Kidney glomerular epithelial cell (primary cell): Measurements from ENCODE around the gene VDAC1.
A peak's percentile ranks its signal among the peaks of the same experiment; 100 is the strongest.
"Not testable (repeated sequence)": the region's sequence is repeated elsewhere in the genome, so short reads cannot be mapped to it uniquely, and the experiment has no call there.

Experiments used
- DNase-seq: peaks from one replicate; lab custom pipeline; 2025; lab: John Stamatoyannopoulos, UW

Gene VDAC1

DNA sequence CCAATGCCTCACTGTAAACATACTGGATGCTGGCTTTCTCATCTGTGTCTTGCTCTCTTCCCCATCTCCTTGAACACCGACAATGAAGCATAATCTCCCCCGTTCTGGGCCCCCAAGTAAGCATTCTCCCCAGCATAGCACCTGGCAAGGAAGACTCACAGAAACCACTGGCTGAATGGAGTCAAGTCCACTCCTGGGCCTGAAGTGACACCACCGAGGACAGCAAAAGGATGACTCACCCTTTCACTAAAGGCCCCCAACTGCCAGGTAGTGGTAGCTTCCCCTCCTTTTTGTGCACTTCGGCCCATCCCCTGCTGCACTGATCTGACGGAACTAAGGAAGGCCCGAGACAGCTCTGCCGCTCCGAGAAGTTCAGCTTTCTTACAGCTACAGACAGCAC lies 9.4 kb downstream of the VDAC1 start:
- no peak for DNase-seq

DNA sequence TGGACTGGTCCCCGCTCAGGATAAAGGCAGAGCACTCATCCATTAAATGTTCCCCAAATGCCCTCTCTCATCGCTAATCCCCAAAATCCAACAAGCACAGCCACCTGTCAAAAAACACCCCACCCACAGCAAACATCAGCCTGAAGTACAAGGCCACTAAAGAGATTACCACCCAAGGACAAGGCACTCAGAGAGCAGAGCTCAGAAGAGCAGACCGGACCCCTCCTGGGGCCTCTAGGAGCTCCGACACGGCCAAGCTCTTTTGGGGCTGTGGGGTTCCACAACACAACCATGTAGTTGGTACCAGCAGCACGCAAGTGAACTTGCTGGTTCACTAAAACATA lies 9.8 kb downstream of the VDAC1 start:
- no peak for DNase-seq

DNA sequence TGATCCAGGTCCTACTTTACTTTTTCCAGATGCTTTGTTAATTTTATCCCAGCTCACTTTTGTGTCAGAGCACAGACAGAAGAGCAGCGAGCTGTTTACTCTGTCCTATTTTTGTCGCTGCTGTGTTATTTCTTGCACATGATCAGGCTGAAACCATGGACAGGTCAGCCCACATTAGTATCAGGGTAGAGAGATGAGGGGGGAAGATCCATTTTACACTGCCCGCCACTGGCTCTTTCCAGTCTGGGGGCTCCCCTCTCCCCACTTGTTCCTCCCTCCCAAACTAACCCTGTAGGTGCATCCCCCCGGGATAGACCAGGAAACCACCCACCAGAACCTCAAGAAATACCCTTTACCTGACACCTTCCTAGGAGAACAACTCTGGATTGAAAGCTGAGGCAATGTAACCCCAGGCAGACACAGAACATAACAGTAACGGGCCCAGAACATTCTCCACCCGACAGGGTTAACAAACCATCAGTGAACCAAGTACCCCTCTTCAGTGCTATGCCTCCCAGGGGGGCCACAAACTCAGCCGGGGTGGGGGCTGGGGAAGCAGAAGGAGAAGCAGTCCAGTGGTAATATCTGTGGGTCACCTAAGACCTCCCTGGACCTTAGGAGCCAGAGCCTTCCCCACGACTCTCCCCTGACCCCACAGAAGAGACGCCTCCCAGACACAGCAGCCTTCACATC lies 10.3 kb downstream of the VDAC1 start:
- no peak for DNase-seq

DNA sequence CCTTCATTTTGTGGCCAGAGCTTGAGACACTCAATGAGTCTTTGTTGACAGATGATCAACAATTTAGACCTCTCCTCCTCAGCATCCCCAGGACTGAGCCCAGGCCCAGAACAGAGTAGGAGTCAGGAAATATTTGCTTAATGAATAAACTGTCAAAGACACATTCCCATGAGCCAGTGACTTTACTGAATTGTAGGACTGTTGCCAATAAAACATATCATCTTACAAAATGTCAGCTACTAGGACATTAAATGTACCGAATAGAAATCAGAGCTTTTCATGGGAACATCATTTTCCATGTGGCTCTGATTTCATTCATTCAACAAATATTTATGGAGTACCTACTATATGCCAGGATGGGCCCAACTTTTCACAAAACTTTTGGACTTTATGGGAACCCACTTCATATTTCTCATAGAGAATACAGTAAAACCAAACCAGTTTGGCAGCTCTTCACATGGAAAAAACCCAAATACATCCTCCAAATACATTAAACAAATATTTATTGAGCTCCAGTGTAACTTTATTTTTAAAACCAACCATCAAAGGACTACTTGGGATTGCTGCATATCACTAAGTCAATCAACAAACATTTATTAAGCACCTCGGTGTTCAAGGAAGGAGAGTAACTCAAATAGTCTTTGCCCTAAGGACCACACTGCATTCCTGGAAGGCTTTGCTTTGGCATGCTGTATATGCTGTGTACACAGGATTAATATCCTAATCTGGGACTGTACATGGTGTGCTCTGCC lies 11.4 kb downstream of the VDAC1 start:
- peak; percentile 75 for DNase-seq

DNA sequence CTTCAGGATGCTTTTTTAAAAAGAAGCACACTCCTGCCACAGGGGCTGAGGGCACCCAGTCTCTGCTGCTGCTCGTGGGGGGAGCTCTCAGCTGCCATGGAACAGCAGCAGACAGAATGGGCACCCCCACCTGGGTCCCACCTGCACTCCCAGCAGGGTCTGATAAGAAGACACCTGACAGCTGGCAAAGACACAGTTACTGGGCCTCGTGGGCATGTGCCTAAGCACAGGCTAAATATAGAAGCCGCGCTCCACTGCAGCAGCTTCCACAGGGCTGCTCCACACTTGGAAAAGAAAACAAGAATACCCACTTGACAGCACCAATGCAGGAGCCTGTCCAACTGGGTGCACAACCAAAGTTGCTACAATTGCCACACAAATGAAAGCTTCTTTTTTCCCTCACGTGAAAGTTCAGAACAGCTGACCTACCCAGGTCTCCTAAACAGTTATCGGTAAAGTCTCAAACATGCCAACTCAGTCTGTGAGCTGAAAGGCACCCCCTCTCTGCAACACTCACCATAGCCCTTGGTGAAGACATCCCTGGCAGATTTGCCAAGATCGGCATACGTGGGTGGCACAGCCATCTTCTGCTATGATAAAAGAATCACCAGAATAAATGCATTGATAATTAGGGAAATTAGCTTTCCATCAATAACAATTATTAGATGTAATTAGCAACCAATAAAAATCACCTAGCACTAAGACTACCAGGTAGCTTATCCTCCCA lies 12.2 kb downstream of the VDAC1 start:
- DNase-seq, result no peak

DNA sequence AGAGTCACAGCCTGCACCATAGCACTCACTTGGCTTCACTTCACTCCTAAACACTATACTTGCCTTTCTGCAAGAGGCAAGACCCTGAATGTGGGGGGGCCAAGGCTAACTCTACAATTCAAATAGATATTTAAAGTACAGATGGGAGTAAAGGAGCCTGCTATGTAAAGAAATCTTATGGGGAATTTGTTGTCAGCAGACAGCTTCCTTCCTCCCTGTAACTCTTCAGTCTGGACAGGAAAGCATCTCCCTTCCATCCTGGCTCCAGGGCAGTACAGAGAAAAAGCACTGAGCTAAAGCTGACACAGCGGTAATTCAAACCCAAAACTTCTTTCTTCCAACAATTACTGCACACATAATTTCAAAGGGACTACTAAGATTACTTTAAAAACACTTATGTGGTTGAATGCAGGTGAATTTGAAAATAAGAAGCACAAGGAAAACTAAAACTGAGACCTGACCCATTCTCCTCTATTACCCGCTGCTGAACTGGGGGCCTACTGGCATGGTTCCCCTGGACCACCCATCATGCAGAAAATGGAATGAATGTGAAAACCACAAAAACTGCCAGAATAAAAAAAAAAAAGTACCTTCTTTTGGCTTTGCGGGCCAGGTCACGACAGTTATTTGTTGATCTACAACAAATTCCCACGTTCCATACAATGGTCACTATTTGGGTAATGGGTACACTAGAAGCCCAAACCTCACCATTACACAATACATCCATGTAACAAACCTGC lies 13.4 kb downstream of the VDAC1 start:
- no peak for DNase-seq

DNA sequence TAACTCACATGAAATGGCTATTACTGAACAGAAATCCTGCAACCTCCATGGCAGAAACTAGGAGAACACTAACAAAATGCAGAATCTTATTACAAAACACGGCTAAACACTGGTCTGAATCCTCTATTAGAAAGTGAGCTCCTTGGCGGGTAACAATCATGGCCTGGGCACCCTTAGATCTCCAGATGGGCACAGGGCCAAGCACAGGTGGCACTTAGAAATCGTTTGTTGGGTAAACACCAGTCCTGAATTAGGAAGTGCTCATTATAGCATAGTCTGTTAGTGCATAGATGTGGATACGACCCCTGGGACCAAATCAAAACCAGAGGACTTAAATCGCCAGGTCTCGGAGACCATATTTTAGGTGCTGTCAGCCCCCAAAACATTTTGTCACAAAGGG lies 14.4 kb downstream of the VDAC1 start:
- no peak for DNase-seq

DNA sequence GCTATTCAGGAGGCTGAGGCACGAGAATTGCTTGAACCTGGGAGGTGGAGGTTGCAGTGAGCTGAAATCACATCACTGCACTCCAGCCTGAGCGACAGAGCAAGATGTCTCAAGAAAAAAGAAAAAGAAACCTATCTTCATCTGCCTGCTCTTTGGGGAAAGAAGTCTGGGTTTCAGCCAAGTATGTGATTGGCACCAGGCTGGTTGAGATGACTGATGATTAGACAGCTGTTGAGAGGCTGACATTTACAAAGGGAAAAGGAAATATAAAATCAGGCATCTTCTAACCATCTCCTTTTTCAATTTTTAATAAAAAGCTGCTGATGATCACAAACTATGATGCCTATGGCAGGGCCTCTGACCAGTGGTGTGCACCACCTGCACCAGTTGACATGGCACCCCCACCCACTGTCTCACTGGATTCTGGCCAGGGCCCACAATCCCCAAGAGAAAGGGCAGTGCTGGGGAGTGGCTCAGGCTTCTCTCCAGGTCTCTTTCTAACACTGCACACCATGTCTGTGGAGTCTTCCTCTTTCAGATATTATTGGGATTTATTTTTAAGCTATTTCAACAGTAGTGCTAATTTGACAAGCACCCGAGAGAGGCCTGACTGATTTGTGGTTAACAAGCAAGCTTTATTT lies 19.1 kb downstream of the VDAC1 start:
- no peak for DNase-seq

DNA sequence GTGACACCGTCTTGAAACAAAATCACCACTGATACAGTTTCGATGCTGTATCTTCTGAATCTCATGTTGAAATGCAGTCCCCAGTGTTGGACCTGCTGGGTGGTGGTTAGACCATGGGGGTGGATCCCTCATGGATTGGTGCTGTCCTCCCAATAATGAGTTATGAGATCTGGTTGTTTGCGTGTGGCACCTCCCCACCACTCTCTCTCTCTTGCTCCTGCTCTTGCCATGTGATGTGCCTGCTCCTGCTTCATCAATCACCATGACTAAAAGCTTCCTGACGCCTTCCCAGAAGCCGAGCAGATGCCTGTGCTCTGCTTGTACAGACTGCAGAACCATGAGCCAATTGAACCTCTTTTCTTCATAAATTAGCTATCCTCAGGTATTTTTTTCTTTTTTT lies 21.1 kb downstream of the VDAC1 start:
- DNase-seq, result no peak

DNA sequence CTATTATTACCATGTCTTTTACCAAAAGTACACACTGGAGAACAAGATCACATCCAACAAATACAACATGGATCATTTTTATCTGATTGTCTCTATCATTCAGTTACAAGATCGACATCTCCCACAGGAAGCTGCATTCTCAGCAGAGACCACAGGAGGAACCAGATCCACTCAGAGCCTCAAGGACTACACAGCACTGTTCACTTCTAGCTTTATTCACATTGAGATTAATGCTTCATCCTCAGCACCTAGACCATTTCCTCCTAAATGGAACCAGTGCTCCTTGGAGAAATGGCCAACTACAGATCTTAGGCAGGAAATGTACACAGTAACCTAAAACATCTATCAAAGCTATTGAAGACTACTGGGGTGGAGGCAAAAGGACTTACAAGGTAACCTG lies 23.1 kb downstream of the VDAC1 start:
- no peak for DNase-seq

DNA sequence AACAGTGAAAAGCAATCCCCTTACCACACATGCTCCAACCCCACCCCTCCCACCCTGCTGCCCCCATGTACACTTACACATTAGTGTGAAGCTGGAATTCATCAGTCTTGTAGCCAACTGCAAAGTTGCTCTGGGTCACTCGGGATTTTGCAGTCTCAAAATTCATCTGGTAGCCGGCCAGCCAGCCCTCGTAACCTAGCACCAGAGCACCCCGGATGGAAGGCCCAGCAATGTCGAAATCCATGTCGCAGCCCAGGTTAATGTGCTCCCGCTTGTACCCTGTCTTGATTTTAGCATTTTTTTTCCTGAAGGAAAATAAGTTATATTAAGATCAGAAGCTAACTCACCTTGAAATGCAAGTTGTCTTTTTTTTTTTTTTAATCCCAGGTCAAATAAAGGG lies 24.1 kb downstream of the VDAC1 start:
- no peak for DNase-seq

DNA sequence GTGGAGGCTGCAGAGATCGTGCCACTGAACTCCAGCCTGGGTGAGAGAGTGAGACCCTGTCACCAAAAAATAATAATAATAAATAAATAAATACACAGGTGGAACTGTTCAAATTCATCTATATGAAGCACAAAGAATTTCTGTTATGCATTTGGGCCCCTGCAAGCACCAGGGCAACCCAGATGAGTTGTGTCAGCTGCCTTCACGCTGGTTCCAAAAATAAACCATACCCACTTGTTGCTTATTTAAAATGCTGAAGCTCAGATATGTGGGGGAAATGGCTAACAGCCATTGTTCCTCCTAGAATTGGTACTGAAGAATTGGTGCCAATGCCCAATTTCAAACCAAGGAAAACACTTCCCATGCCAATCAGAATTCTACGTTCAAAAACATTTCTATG lies 25.8 kb downstream of the VDAC1 start:
- no peak for DNase-seq

DNA sequence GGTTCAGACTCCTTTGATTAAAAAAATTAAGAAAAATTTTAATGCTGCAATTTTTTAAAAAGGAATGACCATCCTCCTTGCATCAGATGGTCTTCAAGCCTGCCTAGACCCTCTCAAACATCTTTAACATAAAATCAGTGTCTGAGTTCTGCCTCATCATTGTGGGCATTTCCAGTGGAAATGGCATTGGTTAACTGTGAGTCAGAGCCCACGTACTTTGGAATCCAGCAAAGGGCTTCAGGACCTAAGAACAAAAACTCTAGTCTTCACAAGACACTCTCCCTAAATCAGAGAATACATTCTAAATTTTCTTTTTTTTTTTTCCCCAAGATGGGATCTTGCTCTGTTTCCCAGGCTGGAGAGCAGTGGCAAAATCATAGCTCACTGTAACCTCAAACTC lies 26.9 kb downstream of the VDAC1 start:
- peak; percentile 40 for DNase-seq

DNA sequence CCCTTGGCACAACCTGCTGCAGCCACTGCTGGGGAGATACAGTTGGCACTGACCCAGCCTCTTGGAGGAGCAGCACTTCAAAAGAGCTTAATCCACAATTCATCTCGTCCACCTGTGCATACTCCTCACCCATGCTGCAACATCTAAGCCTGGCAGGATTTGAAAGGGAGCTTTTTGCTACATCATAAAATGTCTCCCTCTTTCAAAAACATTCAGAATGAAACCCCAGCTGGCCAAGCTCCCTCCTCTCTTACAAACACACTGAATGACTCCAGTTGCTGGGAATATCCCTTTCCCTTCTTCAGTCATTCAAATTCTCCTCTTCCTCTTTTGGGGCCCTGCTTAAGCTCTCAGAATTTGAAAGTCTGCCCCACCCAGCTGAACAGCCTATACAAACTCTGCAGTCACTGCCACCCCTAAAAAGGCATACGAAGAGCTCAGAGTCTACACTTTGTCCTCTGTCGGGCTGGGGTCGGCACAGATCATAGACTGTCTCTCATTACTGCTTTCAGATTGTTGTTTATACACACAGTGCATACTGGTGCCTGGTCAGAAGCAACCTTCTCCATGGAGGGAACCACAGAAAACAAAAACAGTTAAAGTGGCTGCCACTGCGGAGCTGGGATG lies 27.5 kb downstream of the VDAC1 start:
- DNase-seq, result no peak

DNA sequence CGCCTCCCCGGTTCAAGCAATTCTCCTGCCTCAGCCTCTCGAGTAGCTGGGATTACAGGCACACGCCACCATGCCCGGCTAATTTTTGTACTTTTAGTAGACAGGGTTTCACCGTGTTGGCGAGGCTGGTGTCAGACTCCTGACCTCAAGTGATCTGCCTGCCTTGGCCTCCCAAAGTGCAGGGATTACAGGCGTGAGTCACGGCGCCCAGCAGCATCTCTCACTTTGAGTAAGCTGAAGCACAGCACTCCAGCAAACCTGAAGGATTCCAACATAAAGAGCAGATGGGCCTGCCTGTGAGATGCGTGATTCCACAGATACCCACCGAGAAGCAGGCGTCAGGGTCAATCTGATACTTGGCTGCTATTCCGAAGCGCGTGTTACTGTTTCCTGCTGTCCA lies 29.2 kb downstream of the VDAC1 start:
- not testable (repeated sequence) for DNase-seq

DNA sequence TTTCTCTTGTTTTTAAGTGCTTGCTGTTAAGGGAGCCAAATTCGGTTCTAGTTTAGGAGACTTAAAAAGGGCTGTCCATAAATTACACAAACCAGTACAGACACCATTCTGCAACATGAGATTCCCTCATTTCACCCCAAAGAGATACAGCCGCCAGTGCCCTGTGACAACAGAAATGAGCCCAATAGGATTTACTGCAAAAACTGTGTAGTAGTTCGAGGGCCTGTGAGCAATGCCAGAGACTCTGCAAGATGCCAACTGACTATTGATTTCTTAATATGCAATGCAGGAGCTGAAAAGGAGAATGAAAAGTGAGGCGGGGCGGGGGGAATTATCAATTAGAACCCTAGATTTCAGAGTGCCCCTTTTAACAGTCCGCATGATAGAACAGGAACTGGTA lies 30.6 kb downstream of the VDAC1 start:
- no peak for DNase-seq

DNA sequence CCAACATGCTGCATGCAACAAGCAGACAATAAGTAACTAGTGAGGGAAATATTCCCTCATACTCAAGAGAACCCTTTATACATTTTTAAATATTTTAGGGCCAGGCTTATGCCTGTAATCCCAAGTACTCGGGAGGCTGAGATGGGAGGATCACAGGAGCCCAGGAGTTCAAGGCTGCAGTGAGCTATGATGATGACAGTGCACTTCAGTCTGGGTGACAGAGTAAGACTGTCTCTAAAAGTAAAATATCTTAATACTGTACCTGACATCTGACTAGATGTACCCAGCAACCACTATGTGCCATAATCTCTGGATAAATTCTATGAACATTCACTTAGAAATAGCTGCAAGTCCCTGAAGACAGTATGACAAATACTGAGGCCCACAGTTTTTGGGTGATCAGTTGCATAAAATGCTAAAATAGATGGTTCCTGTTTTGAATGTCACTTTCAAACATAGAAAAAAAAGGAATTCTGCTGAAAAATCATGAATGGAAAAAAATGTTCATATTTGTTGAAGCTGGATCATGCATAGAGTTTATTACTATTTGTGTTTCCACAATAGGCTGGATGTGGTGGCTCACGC lies 34.4 kb downstream of the VDAC1 start:
- no peak for DNase-seq

DNA sequence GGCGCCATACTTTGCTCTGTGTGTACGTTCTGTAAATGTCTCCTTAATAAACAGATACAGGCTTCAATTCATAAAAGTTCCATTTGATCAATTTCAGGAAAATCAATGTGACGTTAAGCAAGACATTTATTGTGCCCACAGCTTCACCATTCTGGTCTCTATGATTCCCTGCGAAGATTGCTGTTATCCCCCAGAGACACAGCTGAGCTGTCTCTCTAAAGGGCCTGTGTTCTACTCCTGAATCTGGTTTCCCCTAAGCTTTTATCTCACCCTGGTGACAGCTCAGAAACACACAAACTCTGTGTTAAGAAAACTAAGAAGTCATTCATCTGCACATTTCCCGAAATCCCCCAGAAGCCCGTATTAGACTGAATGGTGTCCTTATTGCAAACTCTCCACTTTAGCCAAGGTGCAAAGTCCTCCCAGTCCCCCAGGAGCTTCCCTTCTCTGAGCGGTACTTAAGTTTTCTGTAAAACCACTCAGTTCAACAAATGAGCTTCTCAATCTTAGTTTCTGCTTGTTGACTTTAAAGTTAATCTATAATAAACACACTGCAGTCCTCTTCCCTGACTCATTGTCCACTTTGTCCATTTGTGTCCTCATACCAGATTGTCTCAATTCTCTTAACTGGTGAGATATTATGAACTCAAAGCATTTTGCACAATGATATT lies 35.0 kb downstream of the VDAC1 start:
- peak; percentile 79 for DNase-seq

DNA sequence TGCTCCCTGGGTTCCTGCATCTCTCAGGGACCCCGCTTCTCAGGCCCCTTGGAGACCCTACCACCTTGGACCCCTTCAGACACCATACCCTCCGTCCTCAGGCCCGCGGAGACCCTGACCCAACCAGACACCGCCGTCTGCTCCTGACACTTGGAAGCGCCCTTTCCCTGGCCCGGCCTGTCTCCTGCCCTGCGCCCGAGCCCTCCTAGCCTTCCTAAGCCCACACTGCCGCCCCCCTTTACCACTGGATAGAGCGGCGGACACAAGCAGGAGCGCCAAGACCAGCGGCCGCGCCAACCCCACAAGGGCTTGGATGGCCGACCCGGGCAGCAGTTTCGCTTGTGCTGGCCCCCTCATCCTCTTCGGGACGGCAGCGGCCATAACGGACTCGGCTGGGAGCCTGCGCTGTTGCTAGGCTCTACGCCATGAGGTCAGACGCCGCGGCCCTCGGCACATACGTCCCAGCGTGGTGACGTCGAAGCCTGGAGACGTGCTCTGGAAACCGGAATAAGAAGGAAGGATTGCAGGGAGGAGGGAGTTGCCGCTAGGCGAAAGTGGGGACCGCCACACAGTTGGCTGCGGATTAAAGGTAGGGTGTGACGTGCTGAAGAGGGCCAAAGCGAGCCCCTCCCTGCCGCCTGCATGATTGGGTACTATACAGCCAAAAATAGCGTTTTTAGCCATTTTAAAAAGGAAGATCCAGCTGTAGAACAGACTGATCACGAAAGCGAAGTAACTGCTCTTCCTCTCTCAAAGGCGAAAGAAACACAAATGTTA lies 36.4 kb downstream of the VDAC1 start, which contains the start of gene C5orf15:
C5orf15 (minus strand) TSS at position 422 of the 777 bp plus-strand sequence; CDS start at position 381, 41 bp downstream.
- peak; percentile 97 for DNase-seq
